Large intestine (tissue), 1 donor: ENCODE results near the gene ITGAX. TPM values are rescaled to one million over a fixed set of nuclear protein-coding genes. Genes with fewer than 3 reads are reported as not detected.

ENCODE experiments used
- polyA plus RNA-seq: library from polyadenylated mRNA; unstranded; fragments of 120-200 nt; gene quantifications from one replicate; pipeline ENCODE4 v1.2.1, GENCODE V29; 2013

Gene ITGAX
- polyA plus RNA-seq, 1 donor, result 1.9 TPM

Other genes with a start within 250 kb of the ITGAX start
- gene BCKDK, start 246.8 kb upstream of the ITGAX start, polyA plus RNA-seq, result 26.5 TPM
- 57.7 TPM for gene KAT8, start 237.5 kb upstream of the ITGAX start, polyA plus RNA-seq
- gene PRSS8, start 219.4 kb upstream of the ITGAX start, polyA plus RNA-seq, result 252 TPM
- gene PRSS36, start 205.1 kb upstream of the ITGAX start, polyA plus RNA-seq, result 2.0 TPM
- 494 TPM for gene FUS, start 175.0 kb upstream of the ITGAX start, polyA plus RNA-seq
- gene PYCARD, start 152.4 kb upstream of the ITGAX start, polyA plus RNA-seq, result 42.4 TPM
- gene TRIM72, start 141.1 kb upstream of the ITGAX start, polyA plus RNA-seq, result 0.10 TPM
- 0.19 TPM for gene PYDC1, start 138.0 kb upstream of the ITGAX start, polyA plus RNA-seq
- 1.6 TPM for gene ITGAM, start 95.2 kb upstream of the ITGAX start, polyA plus RNA-seq
- 0.03 TPM for gene ITGAD, start 38.2 kb downstream of the ITGAX start, polyA plus RNA-seq
- gene COX6A2, start 73.2 kb downstream of the ITGAX start, polyA plus RNA-seq, result 7.8 TPM
- gene ZNF843, start 87.6 kb downstream of the ITGAX start, polyA plus RNA-seq, result 1.5 TPM
- 13.6 TPM for gene ARMC5, start 104.3 kb downstream of the ITGAX start, polyA plus RNA-seq
- gene TGFB1I1, start 117.0 kb downstream of the ITGAX start, polyA plus RNA-seq, result 38.7 TPM
- gene SLC5A2, start 127.9 kb downstream of the ITGAX start, polyA plus RNA-seq, result 7.3 TPM
- gene RUSF1, start 153.2 kb downstream of the ITGAX start, polyA plus RNA-seq, result 99.1 TPM
- 11.8 TPM for gene AHSP, start 172.7 kb downstream of the ITGAX start, polyA plus RNA-seq